Measurements from ENCODE around the gene TMEM40. TPM values are rescaled to one million over a fixed set of nuclear protein-coding genes. Genes with fewer than 3 reads are reported as not detected.
"Not testable (repeated sequence)": the region's sequence is repeated elsewhere in the genome, so short reads cannot be mapped to it uniquely, and the experiment has no call there.

The TMEM40 gene
- total RNA-seq, 3 donors from 2014 or later = not detected

DNA sequence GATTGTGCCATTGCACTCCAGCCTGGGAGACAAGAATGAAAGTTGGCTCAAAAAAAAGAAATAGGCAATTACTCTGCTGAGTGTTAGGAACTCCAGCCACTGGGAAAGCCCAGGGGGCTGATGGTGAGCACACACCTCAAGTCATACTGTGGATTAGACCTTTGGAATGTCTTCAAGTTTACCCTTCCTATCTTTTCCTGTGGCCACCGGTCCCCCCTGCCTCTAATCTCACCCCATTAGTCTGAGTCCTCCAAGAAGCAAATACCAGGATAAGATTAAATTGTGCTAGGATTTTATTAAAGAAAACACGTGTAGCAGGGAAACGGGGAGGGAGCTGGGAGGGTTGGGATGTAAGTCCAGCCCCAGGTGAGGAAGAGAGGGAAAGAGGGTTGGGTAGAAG, 31.6 kb downstream of the TMEM40 start:
- no peak overlapping the region for H3K4me3 Mint-ChIP-seq
- ATAC-seq = no peak
- DNase-seq = no peak
- peaks cover 2% of the 10 kb centered on the region for H3K27me3 Mint-ChIP-seq (ENCODE audit: low read depth)
- H3K9me3 Mint-ChIP-seq = no peaks in the 10 kb centered on the region
- no peaks in the 10 kb centered on the region for H3K4me1 Mint-ChIP-seq (ENCODE audit: low read depth)
- no peaks in the 10 kb centered on the region for H3K36me3 Mint-ChIP-seq (ENCODE audit: insufficient read depth)

- no peaks in the 10 kb centered on the region for H3K9me3 Mint-ChIP-seq
- DNase-seq (no peak), ATAC-seq (no peak)
- H3K27me3 Mint-ChIP-seq (ENCODE audit: low read depth) = peaks cover 2% of the 10 kb centered on the region
- no peaks in the 10 kb centered on the region for H3K36me3 Mint-ChIP-seq (ENCODE audit: insufficient read depth)
- H3K4me3 Mint-ChIP-seq = no peak overlapping the region
- H3K4me1 Mint-ChIP-seq (ENCODE audit: low read depth) = no peaks in the 10 kb centered on the region
Measured at GRCh38 chr3:12725436-12725835, 33.6 kb downstream of the TMEM40 start.

- peaks cover 2% of the 10 kb centered on the region for H3K27me3 Mint-ChIP-seq (ENCODE audit: low read depth)
- H3K4me1 Mint-ChIP-seq (ENCODE audit: low read depth) = peaks cover 5% of the 10 kb centered on the region
Measured at GRCh38 chr3:12724794-12725193, 34.3 kb downstream of the TMEM40 start.

DNA sequence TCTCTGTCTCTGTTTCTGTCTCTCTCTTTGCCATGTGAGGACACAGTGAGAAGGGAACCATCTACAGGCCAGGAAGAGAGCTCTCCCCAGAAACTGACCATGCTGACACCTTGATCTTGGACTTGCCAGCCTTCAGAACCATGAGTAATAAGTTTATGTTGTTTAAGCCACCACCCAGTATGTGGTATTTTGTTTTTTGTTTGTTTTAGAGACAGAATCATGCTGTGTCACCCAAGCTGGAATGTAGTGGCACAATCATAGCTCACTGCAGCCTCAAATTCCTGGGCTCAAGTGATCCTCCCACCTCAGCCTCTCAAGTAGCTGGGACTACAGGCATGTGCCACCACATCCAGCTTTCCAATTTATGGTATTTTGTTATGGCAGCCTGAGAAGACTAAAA, 35.7 kb downstream of the TMEM40 start:
- H3K36me3 Mint-ChIP-seq (ENCODE audit: insufficient read depth); H3K4me1 Mint-ChIP-seq (ENCODE audit: low read depth); DNase-seq; H3K27me3 Mint-ChIP-seq (ENCODE audit: low read depth); H3K9me3 Mint-ChIP-seq; ATAC-seq; H3K4me3 Mint-ChIP-seq: not testable (repeated sequence)

More at GRCh38 chr3:12724794-12725193, 34.3 kb downstream of the TMEM40 start:
- ATAC-seq (no peak), DNase-seq (no peak)
- Mint-ChIP-seq H3K4me3 (no peak overlapping the region), H3K36me3 (ENCODE audit: insufficient read depth) (no peaks in the 10 kb centered on the region), H3K9me3 (no peaks in the 10 kb centered on the region)

GRCh38 chr3:12722226-12722625, 36.8 kb downstream of the TMEM40 start:
- no peaks in the 10 kb centered on the region for H3K27me3 Mint-ChIP-seq (ENCODE audit: low read depth)
- H3K4me3 Mint-ChIP-seq = no peak overlapping the region
- no peaks in the 10 kb centered on the region for H3K36me3 Mint-ChIP-seq (ENCODE audit: insufficient read depth)
- ATAC-seq (no peak), DNase-seq (no peak)
- H3K4me1 Mint-ChIP-seq (ENCODE audit: low read depth) = peaks cover 6% of the 10 kb centered on the region
- H3K9me3 Mint-ChIP-seq = no peaks in the 10 kb centered on the region

GRCh38 chr3:12719984-12720898, 38.8 kb downstream of the TMEM40 start:
- Mint-ChIP-seq H3K4me3 (peak overlapping the region; percentile 65), H3K9me3 (no peaks in the 10 kb centered on the region), H3K36me3 (ENCODE audit: insufficient read depth) (no peaks in the 10 kb centered on the region), H3K4me1 (ENCODE audit: low read depth) (peaks cover 6% of the 10 kb centered on the region), H3K27me3 (ENCODE audit: low read depth) (no peaks in the 10 kb centered on the region)
- DNase-seq (peak; percentile 56), ATAC-seq (peak; percentile 84 to 87)

DNA sequence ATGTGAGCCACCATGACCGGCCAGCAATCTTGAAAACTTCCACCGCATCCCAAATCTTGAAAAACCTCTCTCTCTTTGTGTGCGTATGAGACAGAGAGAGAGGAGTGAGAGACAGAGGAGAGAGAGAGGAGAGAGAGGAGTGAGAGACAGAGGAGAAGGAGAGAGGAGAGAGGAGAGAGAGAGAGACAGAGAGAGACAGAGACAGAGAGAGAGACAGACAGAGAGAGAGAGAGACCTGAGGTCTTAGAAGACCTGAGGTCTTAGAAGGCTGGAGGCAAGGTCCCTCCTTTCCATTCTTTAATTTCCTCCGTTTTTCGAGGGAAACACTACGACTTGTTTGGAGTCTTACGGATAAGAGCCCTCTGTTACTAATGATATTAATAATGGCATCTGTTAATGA, 39.5 kb downstream of the TMEM40 start:
- Mint-ChIP-seq H3K27me3 (ENCODE audit: low read depth) (no peaks in the 10 kb centered on the region), H3K9me3 (no peaks in the 10 kb centered on the region), H3K36me3 (ENCODE audit: insufficient read depth) (no peaks in the 10 kb centered on the region), H3K4me3 (peak overlapping the region; percentile 65), H3K4me1 (ENCODE audit: low read depth) (peaks cover 6% of the 10 kb centered on the region)
- ATAC-seq (no peak), DNase-seq (no peak)

- ATAC-seq = no peak
- H3K36me3 Mint-ChIP-seq (ENCODE audit: insufficient read depth) = no peaks in the 10 kb centered on the region
- no peaks in the 10 kb centered on the region for H3K27me3 Mint-ChIP-seq (ENCODE audit: low read depth)
- H3K9me3 Mint-ChIP-seq = no peaks in the 10 kb centered on the region
- no peak overlapping the region for H3K4me3 Mint-ChIP-seq
- peaks cover 6% of the 10 kb centered on the region for H3K4me1 Mint-ChIP-seq (ENCODE audit: low read depth)
- no peak for DNase-seq
Measured at GRCh38 chr3:12716605-12717151, 42.4 kb downstream of the TMEM40 start.

GRCh38 chr3:12714278-12714677, 44.8 kb downstream of the TMEM40 start:
- H3K4me3 Mint-ChIP-seq = no peak overlapping the region
- no peak for ATAC-seq
- no peak for DNase-seq
- no peaks in the 10 kb centered on the region for H3K27me3 Mint-ChIP-seq (ENCODE audit: low read depth)
- no peaks in the 10 kb centered on the region for H3K4me1 Mint-ChIP-seq (ENCODE audit: low read depth)
- H3K9me3 Mint-ChIP-seq = no peaks in the 10 kb centered on the region
- H3K36me3 Mint-ChIP-seq (ENCODE audit: insufficient read depth) = no peaks in the 10 kb centered on the region

DNA sequence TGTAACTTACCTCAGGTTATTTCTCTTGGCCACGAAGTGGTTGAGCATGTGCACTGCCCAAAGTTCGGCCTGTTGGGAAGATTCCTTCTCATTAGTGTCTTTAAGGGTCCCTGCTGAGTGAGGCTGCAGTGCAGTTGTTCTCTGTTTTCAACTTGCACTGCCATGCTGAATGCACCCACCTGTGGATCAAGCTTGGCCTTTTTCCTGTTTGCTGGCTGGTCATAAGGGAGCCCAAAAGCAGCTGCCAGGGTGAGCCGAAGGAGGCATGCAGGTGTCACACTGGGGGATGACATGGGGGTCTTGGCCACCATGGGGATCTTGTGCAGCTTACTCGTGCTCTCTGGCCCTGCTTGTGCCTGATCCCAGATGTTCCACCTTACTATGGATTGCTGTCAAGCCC, 49.0 kb downstream of the TMEM40 start:
- Mint-ChIP-seq H3K9me3 (no peaks in the 10 kb centered on the region), H3K27me3 (ENCODE audit: low read depth) (no peaks in the 10 kb centered on the region), H3K4me1 (ENCODE audit: low read depth) (no peaks in the 10 kb centered on the region), H3K4me3 (no peak overlapping the region), H3K36me3 (ENCODE audit: insufficient read depth) (no peaks in the 10 kb centered on the region)
- no peak for DNase-seq
- no peak for ATAC-seq

DNA sequence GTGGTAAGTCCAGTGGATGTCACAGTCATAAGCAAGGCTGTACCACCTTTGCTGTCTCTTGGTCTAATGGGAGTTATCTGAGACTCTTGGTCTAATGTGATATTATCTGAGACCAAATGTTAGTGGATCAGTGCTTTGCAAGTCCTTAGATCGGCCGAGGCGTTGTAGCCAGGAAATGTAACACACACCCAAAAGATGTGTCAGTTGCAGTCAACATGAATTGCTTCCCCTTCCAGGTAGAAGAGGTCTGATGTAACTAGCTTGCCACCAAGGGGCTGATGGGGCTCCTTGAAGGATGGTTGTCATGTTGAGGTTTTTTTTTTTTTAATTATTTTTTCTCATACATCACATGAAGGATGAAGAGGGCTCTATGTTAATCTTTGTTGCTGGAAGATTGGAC, 49.7 kb downstream of the TMEM40 start:
- H3K4me1 Mint-ChIP-seq (ENCODE audit: low read depth) = no peaks in the 10 kb centered on the region
- ATAC-seq = no peak
- H3K36me3 Mint-ChIP-seq (ENCODE audit: insufficient read depth) = no peaks in the 10 kb centered on the region
- no peak for DNase-seq
- no peak overlapping the region for H3K4me3 Mint-ChIP-seq
- H3K9me3 Mint-ChIP-seq = no peaks in the 10 kb centered on the region
- H3K27me3 Mint-ChIP-seq (ENCODE audit: low read depth) = no peaks in the 10 kb centered on the region

DNA sequence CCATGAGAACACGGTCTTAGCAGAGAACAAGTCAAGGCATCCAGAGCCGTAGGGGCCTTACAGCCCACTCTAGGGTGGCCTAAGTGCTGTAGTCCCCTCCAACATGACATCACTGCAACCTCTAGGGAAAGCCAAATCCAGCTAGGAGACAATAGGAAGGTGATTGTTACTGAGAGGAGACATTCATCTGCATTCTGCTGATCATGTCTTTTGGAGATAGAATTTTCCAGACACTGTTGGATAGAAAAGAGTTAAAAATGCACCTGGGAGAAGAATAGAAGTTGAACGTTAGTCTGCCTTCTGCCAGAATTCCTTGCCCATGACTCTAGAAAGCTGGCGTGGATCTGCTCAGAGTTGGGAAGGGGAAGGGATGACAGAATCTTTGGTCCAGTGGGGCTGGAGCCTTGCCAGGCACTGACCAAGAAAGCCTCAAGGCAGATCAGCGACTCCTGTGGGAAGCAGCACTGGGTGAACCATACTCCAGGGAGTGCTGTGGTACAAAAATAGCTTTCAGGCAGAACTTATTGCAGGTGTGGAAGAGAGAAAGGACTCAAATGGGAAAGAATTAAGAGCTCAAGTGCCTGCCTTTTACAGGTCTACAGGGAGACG, 50.4 kb downstream of the TMEM40 start:
- DNase-seq = no peak
- H3K4me3 Mint-ChIP-seq = no peak overlapping the region
- no peaks in the 10 kb centered on the region for H3K9me3 Mint-ChIP-seq
- no peaks in the 10 kb centered on the region for H3K4me1 Mint-ChIP-seq (ENCODE audit: low read depth)
- H3K36me3 Mint-ChIP-seq (ENCODE audit: insufficient read depth) = no peaks in the 10 kb centered on the region
- no peak for ATAC-seq
- H3K27me3 Mint-ChIP-seq (ENCODE audit: low read depth) = no peaks in the 10 kb centered on the region

DNA sequence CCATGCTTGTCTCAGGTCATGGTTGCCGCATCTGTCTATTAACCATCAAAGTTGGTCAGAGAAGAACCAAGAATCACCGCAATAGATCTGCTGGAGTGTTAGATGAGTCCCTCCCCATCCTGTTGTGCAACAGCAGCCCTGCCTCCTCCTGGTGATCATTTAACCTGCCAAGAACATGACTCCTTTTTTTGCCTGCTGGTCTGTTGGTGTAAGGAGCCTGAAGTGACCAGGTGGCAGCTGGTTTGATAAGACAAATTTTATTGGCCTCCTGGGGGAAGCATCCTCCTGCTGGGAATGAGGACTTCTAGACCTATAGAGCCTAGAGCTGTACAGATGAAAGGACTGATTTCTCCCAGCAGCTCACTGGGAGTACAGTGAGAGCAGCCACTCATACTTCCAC, 51.6 kb downstream of the TMEM40 start:
- no peaks in the 10 kb centered on the region for H3K9me3 Mint-ChIP-seq
- no peaks in the 10 kb centered on the region for H3K27me3 Mint-ChIP-seq (ENCODE audit: low read depth)
- H3K4me1 Mint-ChIP-seq (ENCODE audit: low read depth) = no peaks in the 10 kb centered on the region
- H3K4me3 Mint-ChIP-seq = no peak overlapping the region
- no peak for ATAC-seq
- H3K36me3 Mint-ChIP-seq (ENCODE audit: insufficient read depth) = no peaks in the 10 kb centered on the region
- DNase-seq = no peak

GRCh38 chr3:12706504-12707253, 52.4 kb downstream of the TMEM40 start:
- H3K9me3 Mint-ChIP-seq = no peaks in the 10 kb centered on the region
- H3K4me1 Mint-ChIP-seq (ENCODE audit: low read depth) = no peaks in the 10 kb centered on the region
- no peak overlapping the region for H3K4me3 Mint-ChIP-seq
- ATAC-seq (peak; percentile 95 to 99), DNase-seq (peak; percentile 37)
- H3K36me3 Mint-ChIP-seq (ENCODE audit: insufficient read depth) = no peaks in the 10 kb centered on the region
- no peaks in the 10 kb centered on the region for H3K27me3 Mint-ChIP-seq (ENCODE audit: low read depth)

Data from activated T-cell treated with anti-CD3 and anti-CD28 coated beads, Interleukin-2, amount 50 U/mL, for 4 hours (primary cell).